Measurements from ENCODE around the gene NR2F2. TPM values are rescaled to one million over a fixed set of nuclear protein-coding genes. Genes with fewer than 3 reads are reported as not detected.

Gene NR2F2
- total RNA-seq (2022; extraction: Qiagen RNA extraction), result 19.3 to 23.3 TPM (median 20.6 TPM) in 5 replicates

DNA sequence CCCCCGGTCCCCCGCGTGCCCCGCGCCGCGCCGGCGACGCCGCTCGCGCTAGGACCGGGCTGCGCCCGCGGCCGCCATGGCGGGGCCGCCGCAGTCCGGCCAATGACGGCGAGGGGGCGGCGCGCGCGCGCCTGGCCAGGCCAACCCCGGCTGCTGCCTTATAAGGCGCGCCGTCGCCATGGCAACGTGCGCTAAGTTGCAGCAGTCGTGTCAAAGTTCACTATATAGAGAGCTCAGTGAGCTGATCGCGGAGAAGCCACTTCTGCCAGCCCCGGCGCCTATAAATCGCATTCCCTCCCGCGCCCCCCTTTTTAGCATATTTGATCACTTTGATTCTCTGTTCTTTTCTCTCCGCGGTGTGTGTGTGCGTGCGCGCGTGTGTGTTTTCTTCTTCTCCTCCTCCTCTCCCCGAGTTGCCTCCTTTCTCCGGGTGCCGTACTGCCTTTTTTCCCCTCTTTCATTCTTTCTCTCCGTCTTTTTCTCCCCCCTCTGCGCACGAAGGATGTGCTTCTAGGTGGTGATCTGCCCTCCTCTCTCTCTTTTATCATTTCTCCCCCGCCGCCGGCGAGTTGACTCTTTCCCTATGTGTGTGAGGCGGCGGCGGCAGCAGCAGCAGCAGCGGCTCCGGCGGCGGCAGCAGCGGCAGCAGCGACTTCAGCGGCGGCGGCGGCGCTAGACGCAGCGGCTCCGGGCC lies at the start of gene NR2F2:
Gene NR2F2, plus strand, starts transcription at position 251 of the 694 bp plus-strand sequence. CDS start 1,406 bp downstream, outside the sequence.

Data from A549 treated with Hydrocortisone at 1 μM for 4 hours (cell line).